HG03135 (cell line): ENCODE results near the gene PIK3R6.
"Not testable (repeated sequence)": the region's sequence is repeated elsewhere in the genome, so short reads cannot be mapped to it uniquely, and the experiment has no call there.

Source experiments
- ATAC-seq: cut with Tn5 transposase; IDR thresholded peaks from one replicate; pipeline ENCODE4 v1.9.1; 2021; ENCODE audit warnings: mild to moderate bottlenecking, moderate library complexity; ENCODE audit not compliant: unreplicated experiment

The PIK3R6 gene

GRCh38 chr17:8829036-8829941, 38.2 kb downstream of the PIK3R6 start:
- ATAC-seq, result no peak

- ATAC-seq, result no peak
Measured at GRCh38 chr17:8828517-8828875, 39.0 kb downstream of the PIK3R6 start.

GRCh38 chr17:8826808-8827435, 40.6 kb downstream of the PIK3R6 start:
- no peak for ATAC-seq

GRCh38 chr17:8825802-8826201, 41.7 kb downstream of the PIK3R6 start:
- no peak for ATAC-seq

- no peak for ATAC-seq
Measured at GRCh38 chr17:8823279-8823678, 44.2 kb downstream of the PIK3R6 start.

- no peak for ATAC-seq
Measured at GRCh38 chr17:8822401-8823035, 45.0 kb downstream of the PIK3R6 start.

- ATAC-seq, result no peak
Measured at GRCh38 chr17:8821446-8822105, 45.9 kb downstream of the PIK3R6 start.

GRCh38 chr17:8820311-8821010, 47.0 kb downstream of the PIK3R6 start:
- no peak for ATAC-seq

GRCh38 chr17:8818654-8819330, 48.7 kb downstream of the PIK3R6 start:
- ATAC-seq, result no peak

- no peak for ATAC-seq
Measured at GRCh38 chr17:8818047-8818446, 49.4 kb downstream of the PIK3R6 start.

GRCh38 chr17:8806926-8807550, 60.4 kb downstream of the PIK3R6 start:
- peak; percentile 92 for ATAC-seq

- ATAC-seq, result no peak
Measured at GRCh38 chr17:8806253-8806925, 61.1 kb downstream of the PIK3R6 start.

- ATAC-seq, result not testable (repeated sequence)
Measured at GRCh38 chr17:8805396-8805795, 62.1 kb downstream of the PIK3R6 start.

- no peak for ATAC-seq
Measured at GRCh38 chr17:8803531-8804420, 63.7 kb downstream of the PIK3R6 start.

- ATAC-seq, result no peak
Measured at GRCh38 chr17:8801135-8801840, 66.2 kb downstream of the PIK3R6 start.

GRCh38 chr17:8800656-8801055, 66.8 kb downstream of the PIK3R6 start:
- no peak for ATAC-seq

- no peak for ATAC-seq
Measured at GRCh38 chr17:8799570-8800212, 67.8 kb downstream of the PIK3R6 start.
